SK-N-MC (cell line): ENCODE results near the gene SRSF2.

Experiments used
- EZH2 ChIP-seq: fragments of 200-600 bp; sonication (generic); IDR thresholded peaks from one replicate; pipeline ENCODE4 v1.6.1; 2017; ENCODE audit warnings: antibody characterized with exemption
- POLR2AphosphoS5 ChIP-seq: IDR thresholded peaks from 2 replicates; pipeline ENCODE4 v1.6.1; 2012; ENCODE audit warnings: mild to moderate bottlenecking, low read depth, low read length, borderline replicate concordance

- TF ChIP-seq EZH2: no peak
- TF ChIP-seq POLR2AphosphoS5: no peak
Observed at GRCh38 chr17:76757256-76757655, 20.1 kb upstream of the SRSF2 start.
